Parathyroid adenoma (tissue), 2 donors: Measurements from ENCODE around the gene STARD13.
"Not testable (repeated sequence)": the region's sequence is repeated elsewhere in the genome, so short reads cannot be mapped to it uniquely, and the experiment has no call there.

Source experiments
- H2AFZ ChIP-seq: fragments of 300-600 bp; sonication (generic); one replicate; pipeline ENCODE4 v1.7.0; 2017; ENCODE audit warnings: antibody characterized with exemption, mild to moderate bottlenecking
- H3K27ac ChIP-seq: fragments of 300-600 bp; sonication (generic); one replicate; pipeline ENCODE4 v1.7.0; 2017
- H3K27me3 ChIP-seq: fragments of 300-600 bp; sonication (generic); one replicate; pipeline ENCODE4 v1.7.0; 2017; ENCODE audit warnings: low read length; ENCODE audit not compliant: control insufficient read depth, insufficient read depth
- H3K36me3 ChIP-seq: fragments of 300-600 bp; sonication (generic); one replicate; pipeline ENCODE4 v1.7.0; 2017; ENCODE audit warnings: low read length; ENCODE audit not compliant: control insufficient read depth, insufficient read depth
- H3K4me1 ChIP-seq: fragments of 300-600 bp; sonication (generic); one replicate; pipeline ENCODE4 v1.7.0; 2017; ENCODE audit warnings: control low read depth
- H3K4me2 ChIP-seq: fragments of 300-600 bp; sonication (generic); one replicate; pipeline ENCODE4 v1.7.0; 2017; ENCODE audit warnings: low read length
- H3K4me3 ChIP-seq: fragments of 300-600 bp; sonication (generic); one replicate; pipeline ENCODE4 v1.7.0; 2017; ENCODE audit warnings: low read depth, low read length
- H3K79me2 ChIP-seq: fragments of 300-600 bp; sonication (generic); one replicate; pipeline ENCODE4 v1.7.0; 2017; ENCODE audit warnings: control low read depth
- H3K9ac ChIP-seq: fragments of 300-600 bp; sonication (generic); one replicate; pipeline ENCODE4 v1.7.0; 2017; ENCODE audit warnings: mild to moderate bottlenecking
- H3K9me3 ChIP-seq: fragments of 300-600 bp; sonication (generic); one replicate; pipeline ENCODE4 v1.7.0; 2017; ENCODE audit warnings: low read length; ENCODE audit not compliant: control insufficient read depth
- TF ChIP-seq, protein P1 (sequence below): fragments of 300-600 bp; sonication (generic); IDR thresholded peaks from one replicate; pipeline ENCODE4 v1.7.0; 2017; ENCODE audit warnings: antibody characterized with exemption, mild to moderate bottlenecking
- donor health status: primary hyperparathyroidism.

STARD13 gene

GRCh38 chr13:33244907-33245287 lies 40.7 kb downstream of the STARD13 start:
- H3K27ac ChIP-seq = no peak overlapping the region
- no peaks in the 10 kb centered on the region for H3K27me3 ChIP-seq
- no peaks in the 10 kb centered on the region for H3K79me2 ChIP-seq

DNA sequence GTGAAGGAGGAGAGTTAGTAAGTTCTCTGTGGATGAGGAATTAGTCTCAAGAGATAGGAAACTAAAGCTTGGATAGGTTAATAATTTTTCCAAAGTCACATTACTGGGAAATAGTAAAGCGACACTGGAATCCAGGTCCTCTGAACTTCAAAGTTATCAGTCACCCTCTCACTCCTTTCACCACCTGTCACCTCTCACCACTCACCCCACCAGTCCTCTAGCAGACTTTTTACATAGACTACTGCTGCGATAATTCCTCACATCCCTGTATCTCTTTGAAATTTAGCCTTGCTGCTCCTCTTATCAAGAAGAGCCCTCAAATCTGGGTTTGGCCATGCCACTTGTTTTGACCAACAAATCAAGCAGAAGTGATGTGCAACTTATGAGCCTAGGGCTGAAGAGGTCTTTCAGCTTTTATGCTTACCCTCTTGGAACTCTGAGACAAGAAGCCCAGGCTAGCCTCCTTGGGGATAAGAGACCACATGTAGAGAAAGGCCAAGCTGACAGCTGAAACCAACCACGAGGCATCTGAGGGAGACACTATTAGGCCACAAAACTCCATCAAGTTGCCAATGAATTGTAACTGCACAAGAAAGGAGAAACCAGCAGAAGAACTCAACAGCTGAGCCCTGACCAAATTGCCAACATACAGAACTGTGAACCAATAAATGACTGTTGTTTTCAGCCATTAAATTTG lies 41.2 kb downstream of the STARD13 start:
- TF ChIP-seq, protein P1, sequence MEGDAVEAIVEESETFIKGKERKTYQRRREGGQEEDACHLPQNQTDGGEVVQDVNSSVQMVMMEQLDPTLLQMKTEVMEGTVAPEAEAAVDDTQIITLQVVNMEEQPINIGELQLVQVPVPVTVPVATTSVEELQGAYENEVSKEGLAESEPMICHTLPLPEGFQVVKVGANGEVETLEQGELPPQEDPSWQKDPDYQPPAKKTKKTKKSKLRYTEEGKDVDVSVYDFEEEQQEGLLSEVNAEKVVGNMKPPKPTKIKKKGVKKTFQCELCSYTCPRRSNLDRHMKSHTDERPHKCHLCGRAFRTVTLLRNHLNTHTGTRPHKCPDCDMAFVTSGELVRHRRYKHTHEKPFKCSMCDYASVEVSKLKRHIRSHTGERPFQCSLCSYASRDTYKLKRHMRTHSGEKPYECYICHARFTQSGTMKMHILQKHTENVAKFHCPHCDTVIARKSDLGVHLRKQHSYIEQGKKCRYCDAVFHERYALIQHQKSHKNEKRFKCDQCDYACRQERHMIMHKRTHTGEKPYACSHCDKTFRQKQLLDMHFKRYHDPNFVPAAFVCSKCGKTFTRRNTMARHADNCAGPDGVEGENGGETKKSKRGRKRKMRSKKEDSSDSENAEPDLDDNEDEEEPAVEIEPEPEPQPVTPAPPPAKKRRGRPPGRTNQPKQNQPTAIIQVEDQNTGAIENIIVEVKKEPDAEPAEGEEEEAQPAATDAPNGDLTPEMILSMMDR = no peak
- H3K4me3 ChIP-seq = no peak overlapping the region
- H2AFZ ChIP-seq = no peak overlapping the region
- H3K27ac ChIP-seq = no peak overlapping the region
- no peaks in the 10 kb centered on the region for H3K79me2 ChIP-seq
- no peaks in the 10 kb centered on the region for H3K4me1 ChIP-seq
- no peaks in the 10 kb centered on the region for H3K9me3 ChIP-seq
- H3K9ac ChIP-seq = no peak overlapping the region
- H3K36me3 ChIP-seq = no peaks in the 10 kb centered on the region
- no peaks in the 10 kb centered on the region for H3K27me3 ChIP-seq
- no peak overlapping the region for H3K4me2 ChIP-seq

More at GRCh38 chr13:33244907-33245287, 40.7 kb downstream of the STARD13 start:
- TF ChIP-seq, protein P1 = no peak
- H3K9ac ChIP-seq = no peak overlapping the region
- no peak overlapping the region for H2AFZ ChIP-seq
- H3K9me3 ChIP-seq = no peaks in the 10 kb centered on the region
- H3K4me2 ChIP-seq = no peak overlapping the region
- H3K4me3 ChIP-seq = no peak overlapping the region
- H3K4me1 ChIP-seq = no peaks in the 10 kb centered on the region
- no peaks in the 10 kb centered on the region for H3K36me3 ChIP-seq

GRCh38 chr13:33242984-33243617 lies 42.5 kb downstream of the STARD13 start:
- Histone ChIP-seq H3K4me2 (no peak overlapping the region), H3K27ac (no peak overlapping the region), H3K79me2 (no peaks in the 10 kb centered on the region), H3K4me1 (no peaks in the 10 kb centered on the region), H3K4me3 (no peak overlapping the region), H3K27me3 (no peaks in the 10 kb centered on the region), H3K36me3 (no peaks in the 10 kb centered on the region), H3K9ac (no peak overlapping the region), H3K9me3 (no peaks in the 10 kb centered on the region), H2AFZ (no peak overlapping the region)
- TF ChIP-seq, protein P1 = no peak

DNA sequence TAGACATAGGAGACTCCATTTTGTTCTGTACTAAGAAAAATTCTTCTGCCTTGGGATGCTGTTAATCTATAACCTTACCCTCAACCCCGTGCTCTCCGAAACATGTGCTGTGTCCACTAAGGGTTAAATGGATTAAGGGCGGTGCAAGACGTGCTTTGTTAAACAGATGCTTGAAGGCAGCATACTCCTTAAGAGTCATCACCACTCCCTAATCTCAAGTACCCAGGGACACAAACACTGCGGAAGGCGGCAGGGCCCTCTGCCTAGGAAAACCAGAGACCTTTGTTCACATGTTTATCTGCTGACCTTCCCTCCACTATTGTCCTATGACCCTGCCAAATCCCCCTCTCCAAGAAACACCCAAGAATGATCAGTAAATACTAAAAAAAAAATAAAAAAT lies 43.2 kb downstream of the STARD13 start:
- H3K4me3 ChIP-seq, H3K27ac ChIP-seq, H3K9ac ChIP-seq, H3K4me2 ChIP-seq, H2AFZ ChIP-seq, H3K4me1 ChIP-seq, H3K27me3 ChIP-seq, H3K9me3 ChIP-seq, H3K36me3 ChIP-seq, H3K79me2 ChIP-seq: not testable (repeated sequence)

GRCh38 chr13:33236021-33236420 lies 49.5 kb downstream of the STARD13 start:
- Histone ChIP-seq H3K4me3 (no peak overlapping the region), H3K27ac (no peak overlapping the region), H3K4me2 (no peak overlapping the region)

More at GRCh38 chr13:33236021-33236420, 49.5 kb downstream of the STARD13 start:
- Histone ChIP-seq H2AFZ (no peak overlapping the region), H3K4me1 (no peaks in the 10 kb centered on the region), H3K36me3 (no peaks in the 10 kb centered on the region), H3K27me3 (no peaks in the 10 kb centered on the region), H3K9ac (no peak overlapping the region), H3K79me2 (no peaks in the 10 kb centered on the region), H3K9me3 (no peaks in the 10 kb centered on the region)
- TF ChIP-seq, protein P1 = no peak
